Measurements from ENCODE around the gene VWA3B.
"Not testable (repeated sequence)": the region's sequence is repeated elsewhere in the genome, so short reads cannot be mapped to it uniquely, and the experiment has no call there.

The VWA3B gene

DNA sequence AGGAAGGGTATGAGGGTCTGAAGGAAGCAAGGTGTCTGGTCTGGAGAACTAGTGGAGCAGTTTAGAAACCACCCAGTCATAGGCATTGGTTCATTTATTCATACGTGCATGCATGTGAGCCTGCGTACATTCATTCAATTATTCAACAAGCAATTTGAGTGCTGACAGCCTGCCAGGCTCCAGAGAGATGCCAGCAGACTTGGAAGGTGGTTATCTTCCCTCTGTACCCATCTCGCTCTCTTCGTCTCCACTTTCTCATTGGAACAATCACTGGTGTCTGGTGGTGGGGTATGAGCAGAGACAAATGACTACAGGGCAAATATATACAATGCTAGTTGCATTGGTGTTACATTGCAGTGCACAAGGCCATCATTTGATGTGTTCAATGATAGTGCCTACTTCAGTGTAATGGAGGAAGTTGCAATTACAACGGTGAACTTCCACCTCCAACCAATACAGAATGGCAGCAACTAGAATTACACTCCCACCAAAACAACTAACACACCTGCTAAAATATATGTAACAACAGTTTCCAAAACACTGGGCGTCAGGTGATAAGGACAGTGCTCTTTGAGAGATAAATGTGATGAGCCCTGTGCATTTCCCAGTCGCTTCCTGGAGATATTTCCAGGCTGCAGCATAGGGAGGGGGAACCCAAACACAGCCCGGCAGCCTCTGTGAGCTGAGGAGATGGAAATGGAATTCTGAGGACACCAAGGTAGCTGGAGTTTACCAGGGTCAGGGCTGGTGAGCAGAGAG is 226.7 kb downstream of the VWA3B start:
- TF ChIP-seq, protein P1, sequence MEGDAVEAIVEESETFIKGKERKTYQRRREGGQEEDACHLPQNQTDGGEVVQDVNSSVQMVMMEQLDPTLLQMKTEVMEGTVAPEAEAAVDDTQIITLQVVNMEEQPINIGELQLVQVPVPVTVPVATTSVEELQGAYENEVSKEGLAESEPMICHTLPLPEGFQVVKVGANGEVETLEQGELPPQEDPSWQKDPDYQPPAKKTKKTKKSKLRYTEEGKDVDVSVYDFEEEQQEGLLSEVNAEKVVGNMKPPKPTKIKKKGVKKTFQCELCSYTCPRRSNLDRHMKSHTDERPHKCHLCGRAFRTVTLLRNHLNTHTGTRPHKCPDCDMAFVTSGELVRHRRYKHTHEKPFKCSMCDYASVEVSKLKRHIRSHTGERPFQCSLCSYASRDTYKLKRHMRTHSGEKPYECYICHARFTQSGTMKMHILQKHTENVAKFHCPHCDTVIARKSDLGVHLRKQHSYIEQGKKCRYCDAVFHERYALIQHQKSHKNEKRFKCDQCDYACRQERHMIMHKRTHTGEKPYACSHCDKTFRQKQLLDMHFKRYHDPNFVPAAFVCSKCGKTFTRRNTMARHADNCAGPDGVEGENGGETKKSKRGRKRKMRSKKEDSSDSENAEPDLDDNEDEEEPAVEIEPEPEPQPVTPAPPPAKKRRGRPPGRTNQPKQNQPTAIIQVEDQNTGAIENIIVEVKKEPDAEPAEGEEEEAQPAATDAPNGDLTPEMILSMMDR (IDR thresholded peaks at IDR 0.05; ENCODE audit: insufficient read depth, low read length, missing control alignments), result no peak
- POLR2A ChIA-PET, result no interaction called here
- DNase-seq (ENCODE audit: low read depth, low spot score), result no peak
- CTCF ChIA-PET, result no interaction called here
- no peak overlapping the region for H3K4me3 ChIP-seq (ENCODE audit: low read depth, low read length)

DNA sequence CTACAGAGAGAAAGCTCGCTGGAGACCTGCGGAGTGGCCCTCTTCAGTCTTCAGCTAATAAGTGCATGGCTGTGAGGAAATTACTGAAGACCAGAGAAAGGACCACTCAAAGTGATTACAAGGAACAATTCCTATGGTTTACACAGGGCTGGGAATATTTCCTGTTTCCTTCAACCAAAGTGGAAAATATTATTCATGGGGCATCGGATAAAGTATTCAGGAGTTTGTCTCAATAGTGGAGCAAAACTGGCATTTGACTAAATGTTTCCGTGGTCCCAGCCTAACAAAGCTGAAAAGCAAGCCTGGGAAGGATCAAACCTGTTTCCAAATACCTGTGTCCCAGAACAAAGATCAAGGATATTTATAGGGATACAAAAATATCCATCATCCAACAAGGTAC is 227.3 kb downstream of the VWA3B start:
- DNase-seq (ENCODE audit: low read depth, low spot score), result no peak
- CTCF ChIA-PET, result no interaction called here
- TF ChIP-seq, protein P1 (IDR thresholded peaks at IDR 0.05; ENCODE audit: insufficient read depth, low read length, missing control alignments), result no peak
- H3K4me3 ChIP-seq (ENCODE audit: low read depth, low read length), result no peak overlapping the region
- POLR2A ChIA-PET, result no interaction called here

- no peak overlapping the region for H3K4me3 ChIP-seq (ENCODE audit: low read depth, low read length)
- TF ChIP-seq, protein P1 (IDR thresholded peaks at IDR 0.05; ENCODE audit: insufficient read depth, low read length, missing control alignments), result no peak
- ChIA-PET POLR2A (no interaction called here), CTCF (no interaction called here)
- no peak for DNase-seq (ENCODE audit: low read depth, low spot score)
These were observed 229.0 kb downstream of the VWA3B start for GRCh38 chr2:98315957-98316356.

DNA sequence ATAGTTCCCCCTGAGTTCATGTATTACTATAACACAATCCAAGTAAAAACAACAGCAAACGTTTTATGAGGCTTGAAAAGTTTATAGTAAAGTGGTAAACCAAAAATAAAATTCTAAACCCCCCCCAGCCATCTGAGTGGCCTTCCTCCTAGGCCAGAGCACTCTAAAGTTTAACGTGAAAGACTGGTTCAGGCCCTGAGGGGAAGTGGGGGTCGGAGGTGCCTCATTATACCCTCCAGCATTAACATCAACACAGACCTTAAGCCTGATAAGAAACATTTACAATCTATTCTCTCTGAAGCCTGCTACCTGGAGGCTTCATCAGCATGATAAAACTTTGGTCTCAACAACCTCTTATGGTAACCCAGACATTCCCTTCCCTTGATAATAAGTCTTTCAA is 230.2 kb downstream of the VWA3B start:
- TF ChIP-seq, protein P1 (IDR thresholded peaks at IDR 0.05; ENCODE audit: insufficient read depth, low read length, missing control alignments), result no peak
- no peak for DNase-seq (ENCODE audit: low read depth, low spot score)
- CTCF ChIA-PET, result no interaction called here
- POLR2A ChIA-PET, result no interaction called here
- H3K4me3 ChIP-seq (ENCODE audit: low read depth, low read length), result no peak overlapping the region

- CTCF ChIA-PET, POLR2A ChIA-PET: not testable (repeated sequence)
These were observed 233.2 kb downstream of the VWA3B start for GRCh38 chr2:98320171-98320570.

GRCh38 chr2:98324181-98324580 is 237.2 kb downstream of the VWA3B start:
- POLR2A ChIA-PET, result no interaction called here
- CTCF ChIA-PET, result no interaction called here
- H3K4me3 ChIP-seq (ENCODE audit: low read depth, low read length), result no peak overlapping the region
- no peak for DNase-seq (ENCODE audit: low read depth, low spot score)
- TF ChIP-seq, protein P1 (IDR thresholded peaks at IDR 0.05; ENCODE audit: insufficient read depth, low read length, missing control alignments), result no peak

More at GRCh38 chr2:98320171-98320570, 233.2 kb downstream of the VWA3B start:
- not testable (repeated sequence) for DNase-seq (ENCODE audit: low read depth, low spot score); H3K4me3 ChIP-seq (ENCODE audit: low read depth, low read length)

GRCh38 chr2:98327776-98328175 is 240.8 kb downstream of the VWA3B start:
- ChIA-PET POLR2A (no interaction called here), CTCF (no interaction called here)
- no peak for DNase-seq (ENCODE audit: low read depth, low spot score)
- TF ChIP-seq, protein P1 (IDR thresholded peaks at IDR 0.05; ENCODE audit: insufficient read depth, low read length, missing control alignments), result no peak
- H3K4me3 ChIP-seq (ENCODE audit: low read depth, low read length), result no peak overlapping the region
